Adrenal gland (tissue), 5 donors: ENCODE measurements around the gene SAMMSON.

Source experiments
- CTCF ChIP-seq, 6 experiments: fragments of 450-650 bp in 4 of 6; fragments of 200-600 bp in 2 of 6; sonication (generic) in 1 of 6; IDR thresholded peaks; 1 replicate in 5 of 6; 2 replicates in 1 of 6; pipeline versions ENCODE4 v1.5.1 to v1.8.0; 2016 to 2021; ENCODE audit warnings: antibody characterized with exemption in 6 of 6, mild to moderate bottlenecking in 2 of 6, moderate library complexity in 1 of 6
- POLR2A ChIP-seq, 2 donors: fragments of 450-650 bp; IDR thresholded peaks; one replicate each; pipeline ENCODE4 v1.6.1; 2017; ENCODE audit warnings: antibody characterized with exemption in 2 of 2, mild to moderate bottlenecking in 2 of 2, moderate library complexity in 1 of 2
- donor health status: DM: no; HTN: no; CAD: no.

DNA sequence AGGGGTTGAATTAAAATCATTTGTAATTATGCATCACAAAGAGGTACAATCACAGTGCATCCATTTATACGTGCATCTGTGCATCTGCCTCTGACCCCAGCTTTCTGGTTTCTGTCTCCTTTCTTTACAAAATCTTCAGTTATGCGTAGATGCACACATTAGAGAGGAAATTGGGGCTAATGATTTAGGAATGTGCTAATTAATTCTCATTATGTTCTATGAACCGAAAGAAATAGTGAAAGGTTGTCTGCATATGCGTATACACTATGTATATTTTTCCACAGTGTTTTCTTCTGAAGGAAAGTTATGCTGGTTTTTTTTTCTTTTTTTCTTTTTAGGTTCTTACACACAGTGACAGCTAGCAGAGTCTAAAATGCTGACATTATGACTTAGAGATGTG lies 71.6 kb downstream of the SAMMSON start:
- TF ChIP-seq CTCF (IDR thresholded peaks at IDR 0.05) (no peak), POLR2A (IDR thresholded peaks at IDR 0.05) (no peak)
